Right kidney (tissue), 1 donor: Measurements from ENCODE around the gene KDM3A.

Source experiments
- DNase-seq: peaks from one replicate; pipeline ENCODE4 v3.0.0-alpha.2; 2016

Gene KDM3A

DNA sequence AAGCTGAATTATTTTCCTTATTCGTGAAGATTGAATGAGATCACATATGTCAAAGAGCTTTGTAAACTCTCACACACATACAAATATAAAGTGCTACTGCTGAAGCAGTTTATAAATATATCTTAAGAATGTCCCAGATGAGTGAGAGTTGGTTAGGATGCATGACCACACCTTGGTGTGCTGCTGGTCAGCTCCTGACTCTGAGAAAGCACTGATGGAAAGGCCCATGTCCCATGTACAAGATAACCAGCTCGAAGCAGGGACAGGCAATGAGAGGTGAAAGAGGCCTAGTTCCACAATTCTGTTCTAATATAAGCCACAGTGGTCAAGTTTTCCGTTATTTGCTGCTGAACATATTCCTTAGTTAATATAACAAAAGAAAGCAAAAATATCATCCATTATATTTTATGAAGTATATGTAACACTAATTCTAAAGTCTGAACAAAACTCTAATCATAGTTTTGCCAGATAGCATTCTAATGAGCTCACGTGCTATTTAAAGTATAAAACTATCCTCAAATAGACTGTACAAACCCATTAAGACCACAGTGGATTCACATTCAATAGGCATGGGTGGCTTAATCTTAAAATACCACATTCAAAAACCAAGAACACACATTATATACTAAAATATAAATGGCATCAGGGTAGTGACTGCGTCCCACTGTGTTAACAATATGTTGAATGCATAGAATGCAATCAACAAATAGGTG lies 72.9 kb downstream of the KDM3A start:
- DNase-seq = no peak

GRCh38 chr2:86518481-86518880 lies 77.3 kb downstream of the KDM3A start:
- DNase-seq = no peak

GRCh38 chr2:86519349-86519748 lies 78.2 kb downstream of the KDM3A start:
- DNase-seq = no peak

DNA sequence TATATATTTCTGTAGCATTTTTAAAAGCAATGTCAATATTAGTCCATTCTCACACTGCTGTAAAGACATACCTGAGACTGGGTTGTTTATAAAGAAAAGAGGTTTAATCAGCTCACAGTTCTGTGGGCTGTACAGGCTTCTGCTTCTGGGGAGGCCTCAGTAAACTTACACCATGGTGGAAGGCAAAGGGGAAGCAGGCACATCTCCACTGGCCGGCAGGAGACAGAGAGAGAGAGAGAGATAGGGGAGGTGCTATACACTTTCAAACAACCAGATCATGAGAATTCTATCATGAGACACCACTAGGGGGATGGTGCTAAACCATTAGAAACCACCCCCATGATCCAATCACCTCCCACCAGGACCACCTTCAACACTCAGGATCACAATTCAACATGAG lies 79.0 kb downstream of the KDM3A start:
- no peak for DNase-seq

- no peak for DNase-seq
These were observed 80.8 kb downstream of the KDM3A start for GRCh38 chr2:86521922-86522321.

- no peak for DNase-seq
These were observed 81.5 kb downstream of the KDM3A start for GRCh38 chr2:86522711-86523110.

GRCh38 chr2:86523491-86523890 lies 82.3 kb downstream of the KDM3A start:
- no peak for DNase-seq

GRCh38 chr2:86525421-86526340 lies 84.5 kb downstream of the KDM3A start:
- DNase-seq = no peak

- no peak for DNase-seq
These were observed 92.4 kb downstream of the KDM3A start for GRCh38 chr2:86533589-86533988.

- DNase-seq = no peak
These were observed 100.2 kb downstream of the KDM3A start for GRCh38 chr2:86541334-86541733.
